ENCODE results near the gene CD82.

Gene CD82

GRCh38 chr11:44648109-44648508 lies 82.6 kb downstream of the CD82 start:
- no peak overlapping the region for H3K4me3 ChIP-seq (ENCODE audit: low read length)
- no peak overlapping the region for H3K27ac ChIP-seq (ENCODE audit: low read depth, low read length)
- no peaks in the 10 kb centered on the region for H3K9me2 ChIP-seq (replicated peaks; ENCODE audit: control insufficient read depth, low read length)
- no peaks in the 10 kb centered on the region for H4K20me1 ChIP-seq (ENCODE audit: control insufficient read depth, insufficient read depth, low read depth, low read length)
- no peaks in the 10 kb centered on the region for H3K79me2 ChIP-seq (ENCODE audit: control insufficient read depth, low read length)
- no peaks in the 10 kb centered on the region for H3K36me3 ChIP-seq (ENCODE audit: control insufficient read depth, low read length)
- peak overlapping the region; percentile 1; the same call in 1 of the 2 replicates for H3K4me2 ChIP-seq (ENCODE audit: low read length)
- no peaks in the 10 kb centered on the region for H3F3A ChIP-seq (ENCODE audit: control insufficient read depth, insufficient read depth)
- peaks cover 6% of the 10 kb centered on the region for H3K27me3 ChIP-seq (ENCODE audit: control insufficient read depth, low read length)
- no peak for TF ChIP-seq CTCF (IDR thresholded peaks at IDR 0.05; ENCODE audit: low read depth, low read length, poor library complexity, severe bottlenecking)
- 0 out of 2 replicates have a peak, but pooled peaks cover 2% of the 10 kb centered on the region for H3K9me3 ChIP-seq (ENCODE audit: control insufficient read depth, insufficient read depth, low read length)
- peaks cover 10% of the 10 kb centered on the region for H3K4me1 ChIP-seq (ENCODE audit: control insufficient read depth, low read length)

- peaks cover 3% of the 10 kb centered on the region for H3K27me3 ChIP-seq (ENCODE audit: control insufficient read depth, low read length)
- TF ChIP-seq CTCF (IDR thresholded peaks at IDR 0.05; ENCODE audit: low read depth, low read length, poor library complexity, severe bottlenecking), result no peak
Measured at GRCh38 chr11:44651535-44652155, 86.2 kb downstream of the CD82 start.

GRCh38 chr11:44652901-44653644 lies 87.6 kb downstream of the CD82 start:
- H3K79me2 ChIP-seq (ENCODE audit: control insufficient read depth, low read length), result no peaks in the 10 kb centered on the region
- no peak overlapping the region for H3K27ac ChIP-seq (ENCODE audit: low read depth, low read length)
- no peaks in the 10 kb centered on the region for H3K9me2 ChIP-seq (replicated peaks; ENCODE audit: control insufficient read depth, low read length)
- no peak overlapping the region for H3K4me2 ChIP-seq (ENCODE audit: low read length)
- H3K27me3 ChIP-seq (ENCODE audit: control insufficient read depth, low read length), result peaks cover 3% of the 10 kb centered on the region; the same call in 1 of the 2 replicates
- TF ChIP-seq CTCF (IDR thresholded peaks at IDR 0.05; ENCODE audit: low read depth, low read length, poor library complexity, severe bottlenecking), result no peak
- TF ChIP-seq EZH2phosphoT487 (IDR thresholded peaks at IDR 0.05; ENCODE audit: borderline replicate concordance, low read length), result no peak
- no peaks in the 10 kb centered on the region for H4K20me1 ChIP-seq (ENCODE audit: control insufficient read depth, insufficient read depth, low read depth, low read length)
- peaks cover 2% of the 10 kb centered on the region for H3K4me1 ChIP-seq (ENCODE audit: control insufficient read depth, low read length)
- no peaks in the 10 kb centered on the region for H3K36me3 ChIP-seq (ENCODE audit: control insufficient read depth, low read length)
- H3K4me3 ChIP-seq (ENCODE audit: low read length), result no peak overlapping the region
- H3K9me3 ChIP-seq (ENCODE audit: control insufficient read depth, insufficient read depth, low read length), result no peaks in the 10 kb centered on the region
- H3F3A ChIP-seq (ENCODE audit: control insufficient read depth, insufficient read depth), result no peaks in the 10 kb centered on the region

More at GRCh38 chr11:44651535-44652155, 86.2 kb downstream of the CD82 start:
- Histone ChIP-seq H3K4me3 (ENCODE audit: low read length) (no peak overlapping the region), H3K27ac (ENCODE audit: low read depth, low read length) (no peak overlapping the region), H4K20me1 (ENCODE audit: control insufficient read depth, insufficient read depth, low read depth, low read length) (no peaks in the 10 kb centered on the region), H3K4me1 (ENCODE audit: control insufficient read depth, low read length) (peaks cover 10% of the 10 kb centered on the region), H3K9me2 (replicated peaks; ENCODE audit: control insufficient read depth, low read length) (no peaks in the 10 kb centered on the region), H3F3A (ENCODE audit: control insufficient read depth, insufficient read depth) (no peaks in the 10 kb centered on the region), H3K4me2 (ENCODE audit: low read length) (no peak overlapping the region), H3K9me3 (ENCODE audit: control insufficient read depth, insufficient read depth, low read length) (no peaks in the 10 kb centered on the region), H3K79me2 (ENCODE audit: control insufficient read depth, low read length) (no peaks in the 10 kb centered on the region), H3K36me3 (ENCODE audit: control insufficient read depth, low read length) (no peaks in the 10 kb centered on the region)

Measured in DOHH2 (cell line).